Activated naive CD8-positive, alpha-beta T cell treated with anti-CD3 and anti-CD28 coated beads, Interleukin-2, amount 10 ng/mL, durations not matched to agents 7 days and 5 days (primary cell): ENCODE measurements around the gene ELMO1. TPM values are rescaled to one million over a fixed set of nuclear protein-coding genes. Genes with fewer than 3 reads are reported as not detected.

Source experiments
- ATAC-seq: fragments of 150-1000 bp; cut with Tn5 transposase; one replicate; pipeline ENCODE4 v1.10.0; 2021; ENCODE audit warnings: low read depth, moderate library complexity
- POLR2A ChIA-PET: fragments of 350-600 bp; sonication (Branson Sonifier 250); formaldehyde crosslinking; loops from one replicate; lab custom pipeline; 2021; ENCODE audit warnings: antibody characterized with exemption; lab: Charles Lee
- DNase-seq: peaks from one replicate; pipeline ENCODE4 v3.0.0; 2021
- H3K27ac Mint-ChIP-seq: one replicate; pipeline ENCODE4 v1.8.0; 2022; ENCODE audit warnings: mild to moderate bottlenecking, mixed read lengths
- H3K27me3 Mint-ChIP-seq: one replicate; pipeline ENCODE4 v1.8.0; 2022; ENCODE audit warnings: mild to moderate bottlenecking, moderate library complexity, mixed read lengths
- H3K36me3 Mint-ChIP-seq: one replicate; pipeline ENCODE4 v1.8.0; 2021; ENCODE audit warnings: mild to moderate bottlenecking, mixed read lengths
- H3K4me1 Mint-ChIP-seq: one replicate; pipeline ENCODE4 v1.8.0; 2021; ENCODE audit warnings: mixed read lengths
- H3K4me3 Mint-ChIP-seq: one replicate; pipeline ENCODE4 v1.8.0; 2022; ENCODE audit warnings: mild to moderate bottlenecking, moderate library complexity, mixed read lengths
- H3K9me3 Mint-ChIP-seq: one replicate; pipeline ENCODE4 v1.8.0; 2021; ENCODE audit warnings: mixed read lengths
- microRNA-seq: library from miRNA; unstranded; fragments of <30 nt; microRNA quantifications from one replicate; pipeline ENCODE4 v1.2.0, GENCODE V29; 2022
- total RNA-seq, 2 experiments: library from RNA; stranded (reverse); gene quantifications; one replicate each; pipeline ENCODE4 v1.2.3, GENCODE V29; 2021

Gene ELMO1
- total RNA-seq, 2 experiments from 2014 or later, result 73.4 to 78.6 TPM

GRCh38 chr7:36811807-36812206 is 636.9 kb downstream of the ELMO1 start:
- Mint-ChIP-seq H3K36me3 (peaks cover 11% of the 10 kb centered on the region), H3K27ac (no peak overlapping the region), H3K4me1 (peaks cover 9% of the 10 kb centered on the region), H3K27me3 (no peaks in the 10 kb centered on the region), H3K9me3 (peaks cover 4% of the 10 kb centered on the region), H3K4me3 (no peak overlapping the region)
- POLR2A ChIA-PET, result no interaction called here
- ATAC-seq (no peak), DNase-seq (no peak)

- POLR2A ChIA-PET, result no interaction called here
- peaks cover 9% of the 10 kb centered on the region for H3K4me1 Mint-ChIP-seq
These were observed 638.2 kb downstream of the ELMO1 start for GRCh38 chr7:36810489-36810888.

GRCh38 chr7:36810032-36810431 is 638.6 kb downstream of the ELMO1 start:
- Mint-ChIP-seq H3K4me3 (no peak overlapping the region), H3K9me3 (peaks cover 1% of the 10 kb centered on the region), H3K36me3 (peaks cover 7% of the 10 kb centered on the region), H3K27me3 (no peaks in the 10 kb centered on the region), H3K27ac (no peak overlapping the region), H3K4me1 (peaks cover 9% of the 10 kb centered on the region)
- POLR2A ChIA-PET, result no interaction called here
- DNase-seq (no peak), ATAC-seq (no peak)

More at GRCh38 chr7:36810489-36810888, 638.2 kb downstream of the ELMO1 start:
- no peak for DNase-seq
- no peak for ATAC-seq
- H3K27ac Mint-ChIP-seq, result no peak overlapping the region
- no peaks in the 10 kb centered on the region for H3K27me3 Mint-ChIP-seq
- peaks cover 5% of the 10 kb centered on the region for H3K36me3 Mint-ChIP-seq
- H3K4me3 Mint-ChIP-seq, result no peak overlapping the region
- H3K9me3 Mint-ChIP-seq, result peaks cover 1% of the 10 kb centered on the region

GRCh38 chr7:36809510-36809909 is 639.2 kb downstream of the ELMO1 start:
- Mint-ChIP-seq H3K27me3 (peaks cover 1% of the 10 kb centered on the region), H3K27ac (no peak overlapping the region), H3K4me1 (peaks cover 9% of the 10 kb centered on the region), H3K36me3 (peaks cover 7% of the 10 kb centered on the region), H3K4me3 (no peak overlapping the region), H3K9me3 (no peaks in the 10 kb centered on the region)
- ATAC-seq (no peak), DNase-seq (no peak)
- POLR2A ChIA-PET, result interaction anchor here (0.8 kb wide), 1 partner anchor 20 kb away, joined by 4 read pairs; no protein-coding TSS in a partner anchor

GRCh38 chr7:36809086-36809485 is 639.6 kb downstream of the ELMO1 start:
- peaks cover 9% of the 10 kb centered on the region for H3K4me1 Mint-ChIP-seq
- H3K4me3 Mint-ChIP-seq, result no peak overlapping the region
- DNase-seq, result no peak
- no peak overlapping the region for H3K27ac Mint-ChIP-seq
- H3K36me3 Mint-ChIP-seq, result peaks cover 7% of the 10 kb centered on the region
- peaks cover 5% of the 10 kb centered on the region for H3K27me3 Mint-ChIP-seq
- no peak for ATAC-seq
- POLR2A ChIA-PET, result interaction anchor here (0.8 kb wide), 1 partner anchor 19 kb away, joined by 4 read pairs; no protein-coding TSS in a partner anchor
- H3K9me3 Mint-ChIP-seq, result no peaks in the 10 kb centered on the region

GRCh38 chr7:36806891-36807290 is 641.8 kb downstream of the ELMO1 start:
- no peak for ATAC-seq
- Mint-ChIP-seq H3K27me3 (peaks cover 9% of the 10 kb centered on the region), H3K4me1 (peaks cover 9% of the 10 kb centered on the region), H3K4me3 (no peak overlapping the region), H3K27ac (no peak overlapping the region), H3K9me3 (no peaks in the 10 kb centered on the region), H3K36me3 (peaks cover 4% of the 10 kb centered on the region)
- DNase-seq, result no peak
- POLR2A ChIA-PET, result no interaction called here

Small RNAs within 50 kb of the gene (microRNA-seq; reads per million reads assigned to microRNA genes)
- gene MIR1200, result not detected

Other genes starting within 250 kb of the ELMO1 start
- not detected for gene GPR141, start 234.9 kb upstream of the ELMO1 start, total RNA-seq